ENCODE results near the gene SLTM.
"Not testable (repeated sequence)": the region's sequence is repeated elsewhere in the genome, so short reads cannot be mapped to it uniquely, and the experiment has no call there.

Gene SLTM

GRCh38 chr15:58875343-58875742 is 58.1 kb downstream of the SLTM start:
- no peak for DNase-seq (ENCODE audit: low read depth)

GRCh38 chr15:58873267-58873666 is 60.2 kb downstream of the SLTM start:
- no peak for DNase-seq (ENCODE audit: low read depth)

DNA sequence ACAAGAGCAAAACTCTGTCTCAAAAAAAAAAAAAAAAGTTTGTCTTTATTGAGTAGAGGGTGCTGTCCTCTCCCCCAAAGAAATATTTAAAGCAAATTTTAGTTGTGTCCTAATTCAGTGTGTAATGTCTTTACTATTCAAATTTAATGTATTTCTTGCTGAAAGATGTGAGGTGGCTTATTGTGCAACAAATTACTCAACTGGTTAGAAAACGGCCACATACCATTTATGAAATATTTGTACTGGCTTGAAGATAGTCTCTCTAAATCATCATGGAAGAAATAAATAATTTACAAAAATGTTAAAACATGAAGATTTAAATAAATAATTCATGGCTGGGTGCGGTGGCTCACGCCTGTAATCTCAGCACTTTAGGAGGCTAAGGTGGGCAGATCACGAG is 63.0 kb downstream of the SLTM start:
- no peak for DNase-seq (ENCODE audit: low read depth)

DNA sequence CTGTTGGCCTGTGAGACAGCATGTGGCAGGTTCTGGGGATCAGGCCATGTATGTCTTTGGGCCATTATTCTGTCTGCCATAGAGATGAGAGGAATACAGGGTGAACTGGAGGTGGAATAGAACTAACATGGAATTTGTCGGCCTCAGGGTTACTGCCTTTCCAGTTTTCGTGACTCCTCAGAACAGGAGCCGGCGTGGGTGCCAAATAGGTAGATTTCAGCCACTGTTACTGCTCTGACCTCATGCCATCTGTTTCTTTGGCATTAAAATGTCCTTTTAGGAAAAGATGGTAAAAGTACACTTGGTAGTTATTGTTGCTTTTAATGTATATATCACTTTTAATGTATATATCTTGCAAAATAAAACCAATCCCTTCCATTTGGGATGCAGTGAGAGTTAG is 65.6 kb downstream of the SLTM start:
- DNase-seq (ENCODE audit: low read depth): no peak

DNA sequence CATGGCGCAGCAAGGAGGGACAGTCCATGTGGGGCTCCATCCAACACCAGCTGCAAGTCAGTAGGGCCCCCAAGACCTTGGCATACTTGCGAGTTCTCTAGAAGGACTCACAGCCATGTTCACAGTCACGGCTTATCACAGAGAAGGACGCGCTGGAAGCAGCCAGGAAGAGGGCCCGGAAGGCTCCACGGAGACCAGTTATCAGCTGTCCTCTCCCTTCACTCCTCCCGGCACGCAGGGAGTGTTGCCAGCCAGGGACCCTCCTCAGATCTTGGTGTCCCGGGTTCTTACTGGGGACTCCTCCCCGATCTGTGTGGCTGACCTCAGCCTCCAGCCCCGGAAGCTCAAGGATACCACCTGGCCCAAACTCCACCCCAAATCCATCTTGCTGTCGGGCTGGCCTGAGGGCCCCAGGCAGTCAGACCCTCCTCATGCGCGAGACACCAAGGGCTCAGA is 68.0 kb downstream of the SLTM start:
- no peak for DNase-seq (ENCODE audit: low read depth)

DNA sequence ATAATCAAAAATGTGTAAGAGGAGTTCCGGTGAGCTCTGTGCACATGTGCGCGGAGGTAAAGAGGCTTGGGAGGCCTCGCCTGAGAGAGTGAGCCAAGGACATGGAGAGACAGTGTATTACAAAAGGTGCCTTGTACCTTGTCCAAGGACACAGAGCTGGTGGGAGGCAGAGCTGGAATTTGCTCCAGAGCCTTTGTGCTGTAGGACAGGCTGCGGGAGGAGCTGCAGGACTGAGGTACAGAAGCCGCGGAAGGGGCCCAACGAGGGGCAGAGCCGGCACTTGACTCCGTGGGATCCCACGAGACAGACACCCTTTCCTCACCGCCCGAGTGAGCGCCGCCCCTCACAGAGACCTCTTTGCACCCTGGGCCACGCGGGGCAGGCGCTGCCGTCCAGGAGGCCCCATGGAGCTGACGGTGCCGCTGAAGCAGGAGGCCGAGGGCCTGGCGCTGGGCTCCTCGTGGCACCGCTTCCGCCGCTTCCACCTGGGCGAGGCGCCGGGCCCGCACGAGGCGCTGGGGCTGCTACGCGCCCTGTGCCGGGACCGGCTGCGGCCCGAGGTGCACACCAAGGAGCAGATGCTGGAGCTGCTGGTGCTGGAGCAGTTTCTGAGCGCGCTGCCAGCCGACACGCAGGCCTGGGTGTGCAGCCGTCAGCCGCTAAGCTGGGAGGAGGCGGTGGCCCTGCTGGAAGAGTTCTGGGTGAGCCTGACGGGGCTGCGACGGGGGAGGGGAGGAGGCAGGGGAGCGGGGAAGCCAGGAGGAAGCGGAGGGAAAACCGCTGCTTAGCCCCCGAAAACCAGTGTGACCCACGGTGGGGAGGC is 68.7 kb downstream of the SLTM start:
- no peak for DNase-seq (ENCODE audit: low read depth)

DNA sequence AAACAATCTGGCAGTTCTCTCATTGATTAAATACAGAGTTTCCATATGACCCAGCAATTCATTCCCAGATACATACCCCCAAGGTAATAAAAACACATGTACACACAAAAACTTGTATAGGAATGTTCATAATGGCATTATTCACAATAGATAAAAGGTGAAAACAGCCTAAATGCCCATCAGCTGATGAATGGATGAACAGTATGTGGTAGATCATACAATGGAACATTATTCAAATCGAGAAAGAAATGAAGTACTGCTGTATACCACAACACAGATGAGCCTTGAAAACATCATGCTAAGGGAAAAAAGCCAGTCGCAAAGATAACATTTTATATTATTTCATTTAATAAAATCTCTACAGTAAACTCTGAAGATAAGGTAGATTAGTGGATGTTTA is 71.2 kb downstream of the SLTM start:
- DNase-seq (ENCODE audit: low read depth): no peak

DNA sequence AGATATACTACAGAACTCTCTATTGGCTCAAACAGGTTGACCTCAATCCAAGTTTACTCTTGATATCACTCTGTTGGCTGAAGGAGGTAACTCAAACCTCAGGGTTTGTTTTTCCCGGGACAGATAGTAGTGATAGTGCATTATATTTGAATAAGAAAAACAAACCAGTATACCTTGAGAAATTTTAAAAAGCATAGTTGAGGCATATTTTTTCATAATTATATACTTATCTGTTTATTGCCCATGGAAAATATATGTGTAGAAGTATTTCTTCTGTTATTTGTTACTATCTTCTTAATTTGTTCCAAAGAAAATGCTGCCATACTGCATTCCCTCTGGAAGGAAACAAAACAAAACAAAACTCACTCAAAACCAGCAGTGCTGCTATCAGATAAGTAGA is 76.9 kb downstream of the SLTM start:
- DNase-seq (ENCODE audit: low read depth): not testable (repeated sequence)

DNA sequence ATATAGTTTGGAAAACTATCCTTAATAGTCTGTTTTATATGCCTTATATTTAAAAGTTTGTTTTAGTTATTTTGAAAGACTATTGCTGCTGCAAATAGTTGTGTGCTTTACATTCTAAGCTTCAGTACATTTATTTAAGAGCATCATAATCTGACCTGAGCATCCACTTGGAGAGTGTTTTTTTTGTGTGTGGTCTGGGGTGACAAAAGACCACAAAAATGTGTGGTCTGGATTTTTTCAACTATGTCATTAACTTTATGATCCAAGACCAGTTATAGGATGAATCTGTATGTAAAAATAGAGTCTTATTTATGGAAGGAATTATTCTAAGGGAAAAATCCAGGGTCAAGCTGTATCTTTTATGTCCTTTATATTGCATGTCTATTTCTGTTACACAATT is 77.4 kb downstream of the SLTM start:
- DNase-seq (ENCODE audit: low read depth): no peak

DNA sequence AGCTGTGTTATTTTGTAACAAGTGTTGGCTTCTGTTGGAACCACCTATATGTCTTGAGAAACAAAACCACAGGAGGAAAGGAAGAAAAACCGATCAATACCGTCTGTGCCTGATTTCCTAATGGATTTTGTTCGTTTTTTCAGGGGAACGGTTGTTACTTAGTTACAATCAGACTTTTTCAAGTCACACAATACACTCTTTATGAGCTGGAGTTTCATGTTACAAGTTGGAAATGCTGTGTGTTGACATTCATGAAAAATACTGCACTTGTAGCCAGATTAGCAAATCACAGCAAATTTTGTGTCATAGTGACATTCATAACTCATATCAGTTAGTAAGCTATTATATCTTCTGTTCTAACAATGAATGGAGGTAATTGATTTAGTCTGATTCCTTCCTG is 78.9 kb downstream of the SLTM start:
- no peak for DNase-seq (ENCODE audit: low read depth)

GRCh38 chr15:58852347-58852746 is 81.1 kb downstream of the SLTM start:
- no peak for DNase-seq (ENCODE audit: low read depth)

GRCh38 chr15:58851205-58851604 is 82.3 kb downstream of the SLTM start:
- not testable (repeated sequence) for DNase-seq (ENCODE audit: low read depth)

DNA sequence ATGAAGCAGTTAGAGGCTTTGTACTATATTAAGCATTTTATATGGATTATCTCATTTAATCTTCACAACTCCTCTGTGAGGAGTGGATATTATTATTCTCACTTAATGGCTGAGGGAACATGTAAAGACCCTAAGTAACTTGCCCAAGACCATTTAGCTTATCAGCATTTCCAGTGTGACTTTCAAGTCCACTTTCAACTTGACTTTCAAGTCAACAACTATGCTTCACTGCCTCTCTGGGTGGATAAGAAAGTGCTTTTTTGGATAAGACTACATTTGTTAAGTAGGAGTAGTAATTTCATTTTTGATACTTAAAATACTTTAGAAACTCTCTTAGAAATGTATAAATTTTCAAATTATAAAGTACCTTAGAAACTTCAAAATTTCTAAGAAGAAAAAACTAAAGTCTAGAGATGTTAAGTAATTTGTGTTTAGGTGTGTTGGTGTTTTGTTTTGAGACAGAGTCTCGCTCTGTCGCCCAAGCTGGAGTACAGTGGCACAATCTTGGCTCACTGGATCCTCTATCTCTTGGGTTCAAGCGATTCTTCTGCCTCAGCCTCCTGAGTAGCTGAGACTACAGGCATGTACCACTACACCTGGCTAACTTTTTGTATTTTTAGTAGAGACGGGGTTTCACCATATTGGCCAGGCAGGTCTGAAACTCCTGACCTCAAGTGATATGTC is 90.6 kb downstream of the SLTM start:
- no peak for DNase-seq (ENCODE audit: low read depth)

GRCh38 chr15:58840048-58840447 is 93.4 kb downstream of the SLTM start:
- no peak for DNase-seq (ENCODE audit: low read depth)

DNA sequence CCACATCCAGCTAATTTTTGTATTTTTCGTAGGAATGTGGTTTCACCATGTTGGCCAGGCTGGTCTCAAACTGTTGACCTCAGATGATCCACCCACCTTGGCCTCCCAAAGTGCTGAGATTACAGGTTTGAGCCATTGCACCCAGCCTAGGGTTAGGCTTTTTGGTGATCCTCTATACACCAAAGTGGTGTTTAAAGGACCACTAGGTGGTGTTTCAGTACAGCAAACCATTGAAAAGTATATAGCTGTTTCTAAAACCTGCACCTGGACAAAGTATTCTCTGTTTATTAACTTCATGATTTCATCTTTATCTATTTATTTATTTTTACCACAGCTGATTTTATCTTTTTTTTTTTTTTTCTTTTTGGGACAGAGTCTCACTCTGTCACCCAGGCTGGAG is 94.0 kb downstream of the SLTM start:
- no peak for DNase-seq (ENCODE audit: low read depth)

GRCh38 chr15:58833681-58834426 is 99.6 kb downstream of the SLTM start:
- not testable (repeated sequence) for DNase-seq (ENCODE audit: low read depth)

- no peak for DNase-seq (ENCODE audit: low read depth)
Measured at GRCh38 chr15:58830556-58830955, 102.9 kb downstream of the SLTM start.

All from stimulated activated CD4-positive, alpha-beta T cell treated with anti-CD3 and anti-CD28 coated beads, Interleukin-2, amount 100 ng/mL, for 4 hours (primary cell).